ENCODE data around the gene GGTA1. TPM values are rescaled to one million over a fixed set of nuclear protein-coding genes. Genes with fewer than 3 reads are reported as not detected.

The GGTA1 gene
- total and polyA plus RNA-seq, 9 of the 15 experiments (the other 6 are each of a cell fraction or from before 2014, with no cell fraction given), result 0.04 to 0.15 TPM; not detected in 7

GRCh38 chr9:121463026-121463807 is 36.4 kb downstream of the GGTA1 start (continued):
- TF ChIP-seq JUND (IDR thresholded peaks at IDR 0.05; ENCODE audit: borderline replicate concordance, low read depth, low read length), result no peak
- no peak for TF ChIP-seq JUND (tag; IDR thresholded peaks at IDR 0.05; ENCODE audit: borderline replicate concordance, low read depth, low read length)
- TF ChIP-seq RAD21 (CRISPR knock-in tag; conservative IDR thresholded peaks at IDR 0.05 in 1 of 2, IDR thresholded peaks at IDR 0.05 in 1 of 2), result peak; percentile 52 to 53
- TF ChIP-seq PTTG1 (tag; IDR thresholded peaks at IDR 0.05; ENCODE audit: low read depth), result no peak

GRCh38 chr9:121459513-121459912 is 40.1 kb downstream of the GGTA1 start:
- POLR2A ChIA-PET, result interaction anchor here (0.7 kb wide), 1 partner anchor 18 kb away, joined by 3 read pairs; no protein-coding TSS in a partner anchor
- no peak overlapping the region for H3K9ac ChIP-seq (ENCODE audit: insufficient read depth in 1 of 2, low read depth in 2 of 2, low read length in 2 of 2)
- no TSS peak for BruUV-seq (replicated peaks)
- in situ Hi-C loops (cut with MboI) (no loop called here), intact Hi-C loops (cut with micrococcal nuclease) (no loop called here)
- H3K9me1 ChIP-seq (ENCODE audit: control insufficient read depth, insufficient read depth, low read length), result no peaks in the 10 kb centered on the region
- ATAC-seq (no peak), FAIRE-seq (no peak), DNase-seq (ENCODE audit: extremely low read depth in 1 of 4, low spot score in 3 of 4) (no peak)
- peaks cover 9 to 28% of the 10 kb centered on the region in 2 experiments; a peak in 3 of 5 replicates for H3K27me3 ChIP-seq (ENCODE audit: control insufficient read depth in 2 of 2, insufficient read depth in 2 of 2, low read length in 2 of 2)
- no peaks in the 10 kb centered on the region for H3K36me3 ChIP-seq (ENCODE audit: control insufficient read depth, insufficient read depth, low read length)
- peaks cover 0 to 6% of the 10 kb centered on the region in 2 experiments; a peak in 2 of 5 replicates for H3K4me1 ChIP-seq (replicated peaks in 1 of 2; ENCODE audit: control insufficient read depth in 2 of 2, insufficient read depth in 2 of 2, low read length in 2 of 2)
- WGBS (ENCODE audit: insufficient coverage, low coverage, missing lambda C conversion rate), result 0% methylated on average over 1 of the region's 1 CpG
- H3K27ac ChIP-seq (ENCODE audit: extremely low read depth, low read depth, low read length), result no peak overlapping the region
- H3K4me3 ChIP-seq, result no peak overlapping the region
- H2AFZ ChIP-seq (ENCODE audit: low read depth, low read length), result no peak overlapping the region
- H3K79me2 ChIP-seq (ENCODE audit: control insufficient read depth, insufficient read depth, low read length), result no peaks in the 10 kb centered on the region
- no peaks in the 10 kb centered on the region for H4K20me1 ChIP-seq (replicated peaks; ENCODE audit: control insufficient read depth, insufficient read depth, low read length)
- no peaks in the 10 kb centered on the region for H3K9me3 ChIP-seq (replicated peaks; ENCODE audit: control insufficient read depth, insufficient read depth, low read depth, low read length)
- no peak overlapping the region for H3K4me2 ChIP-seq (ENCODE audit: insufficient read depth, low read length)
- TF ChIP-seq, protein P1, sequence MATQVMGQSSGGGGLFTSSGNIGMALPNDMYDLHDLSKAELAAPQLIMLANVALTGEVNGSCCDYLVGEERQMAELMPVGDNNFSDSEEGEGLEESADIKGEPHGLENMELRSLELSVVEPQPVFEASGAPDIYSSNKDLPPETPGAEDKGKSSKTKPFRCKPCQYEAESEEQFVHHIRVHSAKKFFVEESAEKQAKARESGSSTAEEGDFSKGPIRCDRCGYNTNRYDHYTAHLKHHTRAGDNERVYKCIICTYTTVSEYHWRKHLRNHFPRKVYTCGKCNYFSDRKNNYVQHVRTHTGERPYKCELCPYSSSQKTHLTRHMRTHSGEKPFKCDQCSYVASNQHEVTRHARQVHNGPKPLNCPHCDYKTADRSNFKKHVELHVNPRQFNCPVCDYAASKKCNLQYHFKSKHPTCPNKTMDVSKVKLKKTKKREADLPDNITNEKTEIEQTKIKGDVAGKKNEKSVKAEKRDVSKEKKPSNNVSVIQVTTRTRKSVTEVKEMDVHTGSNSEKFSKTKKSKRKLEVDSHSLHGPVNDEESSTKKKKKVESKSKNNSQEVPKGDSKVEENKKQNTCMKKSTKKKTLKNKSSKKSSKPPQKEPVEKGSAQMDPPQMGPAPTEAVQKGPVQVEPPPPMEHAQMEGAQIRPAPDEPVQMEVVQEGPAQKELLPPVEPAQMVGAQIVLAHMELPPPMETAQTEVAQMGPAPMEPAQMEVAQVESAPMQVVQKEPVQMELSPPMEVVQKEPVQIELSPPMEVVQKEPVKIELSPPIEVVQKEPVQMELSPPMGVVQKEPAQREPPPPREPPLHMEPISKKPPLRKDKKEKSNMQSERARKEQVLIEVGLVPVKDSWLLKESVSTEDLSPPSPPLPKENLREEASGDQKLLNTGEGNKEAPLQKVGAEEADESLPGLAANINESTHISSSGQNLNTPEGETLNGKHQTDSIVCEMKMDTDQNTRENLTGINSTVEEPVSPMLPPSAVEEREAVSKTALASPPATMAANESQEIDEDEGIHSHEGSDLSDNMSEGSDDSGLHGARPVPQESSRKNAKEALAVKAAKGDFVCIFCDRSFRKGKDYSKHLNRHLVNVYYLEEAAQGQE (IDR thresholded peaks at IDR 0.05; ENCODE audit: borderline replicate concordance), result peak; percentile 39
- TF ChIP-seq, protein P1 (CRISPR knock-in tag; IDR thresholded peaks at IDR 0.05; ENCODE audit: low read depth), result no peak
- no peak for TF ChIP-seq PKNOX1 (IDR thresholded peaks at IDR 0.05)
- CTCF ChIA-PET (ENCODE audit: low intra/inter-chr PET ratio), result no interaction called here
